SW480 (cell line): ENCODE results near the gene TEX44.
"Not testable (repeated sequence)": the region's sequence is repeated elsewhere in the genome, so short reads cannot be mapped to it uniquely, and the experiment has no call there.

Experiments used
- DNase-seq: peaks from one replicate; pipeline ENCODE4 v3.0.0-alpha.2; 2016; ENCODE audit warnings: low spot score

TEX44 gene

GRCh38 chr2:231571661-231572191 lies 20.9 kb upstream of the TEX44 start:
- DNase-seq, result no peak

- DNase-seq, result no peak
Measured at GRCh38 chr2:231573096-231573495, 19.6 kb upstream of the TEX44 start.

GRCh38 chr2:231573698-231574421 lies 18.8 kb upstream of the TEX44 start:
- no peak for DNase-seq

- no peak for DNase-seq
Measured at GRCh38 chr2:231575612-231576256, 16.9 kb upstream of the TEX44 start.

- DNase-seq, result no peak
Measured at GRCh38 chr2:231576465-231576864, 16.2 kb upstream of the TEX44 start.

GRCh38 chr2:231578655-231579054 lies 14.0 kb upstream of the TEX44 start:
- not testable (repeated sequence) for DNase-seq

GRCh38 chr2:231579560-231579959 lies 13.1 kb upstream of the TEX44 start:
- DNase-seq, result no peak

GRCh38 chr2:231581328-231581727 lies 11.3 kb upstream of the TEX44 start:
- no peak for DNase-seq

GRCh38 chr2:231583982-231584381 lies 8.7 kb upstream of the TEX44 start:
- DNase-seq, result peak; percentile 70

- not testable (repeated sequence) for DNase-seq
Measured at GRCh38 chr2:231587744-231588143, 4.9 kb upstream of the TEX44 start.

GRCh38 chr2:231589656-231590055 lies 3.0 kb upstream of the TEX44 start:
- DNase-seq, result no peak

- DNase-seq, result peak; percentile 11
Measured at GRCh38 chr2:231590614-231591013, 2.0 kb upstream of the TEX44 start.

- no peak for DNase-seq
Measured at GRCh38 chr2:231593666-231594065, 1.0 kb downstream of the TEX44 start.

GRCh38 chr2:231597014-231597611 lies 4.4 kb downstream of the TEX44 start:
- no peak for DNase-seq

- no peak for DNase-seq
Measured at GRCh38 chr2:231597627-231598026, 5.0 kb downstream of the TEX44 start.

- DNase-seq, result no peak
Measured at GRCh38 chr2:231600619-231601355, 8.1 kb downstream of the TEX44 start.

GRCh38 chr2:231601356-231602229 lies 8.9 kb downstream of the TEX44 start:
- peak; percentile 68 for DNase-seq

- no peak for DNase-seq
Measured at GRCh38 chr2:231602859-231603467, 10.3 kb downstream of the TEX44 start.

- DNase-seq, result no peak
Measured at GRCh38 chr2:231604101-231604684, 11.5 kb downstream of the TEX44 start.
